Measurements from ENCODE around the gene UGCG. TPM values are rescaled to one million over a fixed set of nuclear protein-coding genes. Genes with fewer than 3 reads are reported as not detected.

The UGCG gene
- total RNA-seq, 1 experiment from 2014 or later, result 23.3 TPM

DNA sequence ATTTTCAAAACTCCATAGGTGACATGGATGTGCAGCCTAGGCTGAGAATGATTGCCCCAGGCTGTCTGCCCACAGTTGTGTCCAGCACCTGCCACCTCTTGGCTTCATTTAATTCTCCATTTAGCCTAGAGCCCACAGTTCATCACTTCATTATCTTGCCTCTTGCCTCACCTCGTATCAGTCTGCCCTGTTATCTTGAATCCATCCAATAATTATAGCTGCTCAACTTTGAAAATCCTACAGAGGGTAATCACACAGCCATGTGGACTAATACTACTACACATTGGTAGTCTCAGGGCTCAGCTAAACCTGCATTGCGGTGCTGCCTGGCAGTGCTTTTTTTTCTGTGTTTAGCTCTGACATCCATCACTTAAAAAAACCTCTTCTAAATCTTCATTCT, 7.4 kb downstream of the UGCG start:
- Histone ChIP-seq H3K9me3 (ENCODE audit: control insufficient read depth, low read depth, low read length) (no peaks in the 10 kb centered on the region), H3K23me2 (ENCODE audit: insufficient read length, low read depth, low read length, poor library complexity, severe bottlenecking) (no peaks in the 10 kb centered on the region), H2BK5ac (ENCODE audit: insufficient read length, low read length) (no peak overlapping the region), H4K8ac (replicated peaks; ENCODE audit: insufficient read length, low read depth, low read length) (no peak overlapping the region), H3K23ac (ENCODE audit: insufficient read length, low read depth, low read length) (no peak overlapping the region), H2AFZ (ENCODE audit: low read length) (no peak overlapping the region), H4K91ac (ENCODE audit: insufficient read length, low read depth, low read length) (no peak overlapping the region), H2BK120ac (ENCODE audit: low read depth, low read length, poor library complexity, severe bottlenecking) (no peak overlapping the region), H3K4me2 (ENCODE audit: insufficient read depth, insufficient read length, low read length) (no peak overlapping the region), H4K5ac (ENCODE audit: insufficient read length, low read depth, low read length) (no peak overlapping the region), H2BK20ac (ENCODE audit: low read depth, low read length, poor library complexity, severe bottlenecking) (no peak overlapping the region), H2AK5ac (ENCODE audit: insufficient read length, low read length) (no peak overlapping the region), H3K27me3 (ENCODE audit: insufficient read depth, low read length) (no peaks in the 10 kb centered on the region), H3K56ac (ENCODE audit: insufficient read length, low read depth, low read length) (no peak overlapping the region), H3T11ph (ENCODE audit: low read length) (no peak overlapping the region), H3K4ac (ENCODE audit: low read depth, low read length) (no peak overlapping the region), H3K27ac (ENCODE audit: insufficient read length, low read depth, low read length) (no peak overlapping the region), H3K9ac (ENCODE audit: extremely low read depth, insufficient read length, low read length) (no peak overlapping the region), H3K79me2 (ENCODE audit: insufficient read depth, low read length) (peaks cover 46% of the 10 kb centered on the region; the same call in 1 of the 2 replicates), H3K4me1 (ENCODE audit: insufficient read depth, low read length) (no peaks in the 10 kb centered on the region; the same call in 1 of the 2 replicates), H3K79me1 (ENCODE audit: insufficient read depth, low read depth, low read length, poor library complexity, severe bottlenecking) (peaks cover 16% of the 10 kb centered on the region), H3K14ac (ENCODE audit: insufficient read depth, low read length) (no peak overlapping the region), H2BK15ac (ENCODE audit: low read depth, low read length) (no peak overlapping the region), H3K18ac (ENCODE audit: insufficient read length, low read depth, low read length) (no peak overlapping the region), H2BK12ac (ENCODE audit: insufficient read length, low read depth, low read length) (no peak overlapping the region), H4K20me1 (ENCODE audit: control insufficient read depth, insufficient read depth, insufficient read length) (peaks cover 3% of the 10 kb centered on the region)
- peaks cover 6 to 10% of the 10 kb centered on the region in 2 experiments for H3K4me1 Mint-ChIP-seq
- peaks cover 0 to 7% (median 4%) of the 10 kb centered on the region in 3 experiments; a peak in 4 of 7 replicates for H3K36me3 Mint-ChIP-seq (ENCODE audit: insufficient read depth in 1 of 3, low read depth in 3 of 3)
- no peak for DNase-seq
- H3K27ac Mint-ChIP-seq, result peak overlapping the region in 1 of 3 experiments; percentile 11; a peak in 1 of 7 replicates
- H3K9me3 Mint-ChIP-seq, result no peaks in the 10 kb centered on the region
- no peaks in the 10 kb centered on the region for H3K27me3 Mint-ChIP-seq (ENCODE audit: low read depth)
- no CpG with 5 or more reads among the region's 2 CpGs for WGBS (ENCODE audit: extremely low coverage, insufficient read length, low lambda C conversion rate)
- TF ChIP-seq, protein P1, sequence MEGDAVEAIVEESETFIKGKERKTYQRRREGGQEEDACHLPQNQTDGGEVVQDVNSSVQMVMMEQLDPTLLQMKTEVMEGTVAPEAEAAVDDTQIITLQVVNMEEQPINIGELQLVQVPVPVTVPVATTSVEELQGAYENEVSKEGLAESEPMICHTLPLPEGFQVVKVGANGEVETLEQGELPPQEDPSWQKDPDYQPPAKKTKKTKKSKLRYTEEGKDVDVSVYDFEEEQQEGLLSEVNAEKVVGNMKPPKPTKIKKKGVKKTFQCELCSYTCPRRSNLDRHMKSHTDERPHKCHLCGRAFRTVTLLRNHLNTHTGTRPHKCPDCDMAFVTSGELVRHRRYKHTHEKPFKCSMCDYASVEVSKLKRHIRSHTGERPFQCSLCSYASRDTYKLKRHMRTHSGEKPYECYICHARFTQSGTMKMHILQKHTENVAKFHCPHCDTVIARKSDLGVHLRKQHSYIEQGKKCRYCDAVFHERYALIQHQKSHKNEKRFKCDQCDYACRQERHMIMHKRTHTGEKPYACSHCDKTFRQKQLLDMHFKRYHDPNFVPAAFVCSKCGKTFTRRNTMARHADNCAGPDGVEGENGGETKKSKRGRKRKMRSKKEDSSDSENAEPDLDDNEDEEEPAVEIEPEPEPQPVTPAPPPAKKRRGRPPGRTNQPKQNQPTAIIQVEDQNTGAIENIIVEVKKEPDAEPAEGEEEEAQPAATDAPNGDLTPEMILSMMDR (conservative IDR thresholded peaks at IDR 0.05), result no peak
- no peak overlapping the region for H3K4me3 Mint-ChIP-seq

All from H9 (cell line).